Stimulated activated CD4-positive, alpha-beta T cell treated with anti-CD3 and anti-CD28 coated beads, Interleukin-2, amount 100 ng/mL, for 48 hours (primary cell): Measurements from ENCODE around the gene MAP2K2.
"Not testable (repeated sequence)": the region's sequence is repeated elsewhere in the genome, so short reads cannot be mapped to it uniquely, and the experiment has no call there.

Experiments
- DNase-seq, 2 donors: peaks; one replicate each; pipeline ENCODE4 v3.0.0-alpha.2; 2020

MAP2K2 gene

DNA sequence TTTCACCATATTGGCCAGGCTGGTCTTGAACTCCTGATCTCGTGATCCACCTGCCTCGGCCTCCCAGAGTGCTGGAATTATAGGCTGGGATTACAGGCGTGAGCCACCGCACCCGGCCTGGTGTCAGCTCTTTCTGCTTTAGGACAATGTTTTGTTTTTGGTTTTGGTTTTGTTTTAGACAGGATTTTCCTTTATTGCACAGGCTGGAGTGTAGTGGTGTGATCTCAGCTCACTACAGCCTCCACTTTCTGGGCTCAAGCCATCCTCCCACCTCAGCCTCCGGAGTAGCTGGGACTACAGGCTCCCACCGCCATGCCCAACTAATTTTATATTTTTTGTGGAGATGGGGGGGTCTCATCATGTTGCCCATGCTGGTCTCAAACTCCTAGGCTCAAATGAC, 5.1 kb upstream of the MAP2K2 start:
- DNase-seq, result not testable (repeated sequence)

DNA sequence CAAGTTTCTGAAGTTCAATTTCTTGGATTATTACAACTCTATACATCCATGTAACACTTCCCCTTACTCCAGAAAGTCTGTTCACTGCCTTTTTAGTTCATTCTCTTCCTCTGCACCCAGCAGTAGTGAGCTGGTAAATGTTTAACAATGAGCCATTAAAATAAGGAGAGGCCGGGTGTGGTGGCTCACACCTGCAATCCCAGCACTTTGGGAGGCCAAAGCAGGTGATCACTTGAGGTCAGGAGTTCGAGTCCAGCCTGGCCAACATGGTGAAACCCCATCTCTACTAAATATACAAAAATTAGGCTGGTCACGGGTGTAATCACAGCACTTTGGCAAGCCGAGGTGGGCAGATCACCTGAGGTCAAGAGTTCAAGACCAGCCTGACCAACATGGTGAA, 3.4 kb upstream of the MAP2K2 start:
- DNase-seq, result not testable (repeated sequence)

DNA sequence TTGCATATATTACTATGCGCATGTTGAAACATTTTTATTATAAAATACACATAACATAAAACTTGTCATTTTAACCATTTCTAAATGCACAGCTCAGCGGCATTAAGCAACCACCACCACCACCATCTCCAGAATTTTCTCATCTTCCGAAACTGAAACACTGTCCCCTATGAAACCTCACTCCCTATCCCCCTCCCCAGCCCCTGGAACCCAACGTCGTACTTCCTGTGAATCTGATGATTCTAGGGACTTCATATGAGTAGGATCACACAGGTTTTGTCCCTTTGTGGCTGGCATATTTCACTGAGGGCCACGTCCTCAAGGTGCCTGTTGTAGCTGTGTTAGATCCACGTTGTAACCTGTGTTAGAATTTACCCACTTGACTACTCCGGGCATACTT, 716 bp upstream of the MAP2K2 start:
- no peak for DNase-seq

DNA sequence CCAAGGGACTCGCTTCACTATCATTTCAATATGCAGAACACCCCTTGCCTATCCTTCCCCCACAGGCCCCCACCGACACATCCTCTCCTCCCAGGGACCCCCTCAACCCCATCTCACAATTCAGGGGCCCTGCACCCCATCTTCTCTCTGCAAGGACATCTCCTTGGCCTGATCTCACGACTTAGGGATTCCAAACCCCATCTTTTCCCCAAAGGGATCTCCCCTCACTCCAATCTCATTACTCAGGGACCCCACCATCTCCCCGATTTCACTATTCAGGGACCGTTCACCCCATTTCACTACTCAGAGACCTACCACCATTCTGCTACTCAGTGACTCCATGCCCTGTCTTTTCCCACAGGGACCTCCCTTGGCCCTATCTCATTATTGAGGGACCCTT, 1.4 kb downstream of the MAP2K2 start:
- DNase-seq, result no peak

DNA sequence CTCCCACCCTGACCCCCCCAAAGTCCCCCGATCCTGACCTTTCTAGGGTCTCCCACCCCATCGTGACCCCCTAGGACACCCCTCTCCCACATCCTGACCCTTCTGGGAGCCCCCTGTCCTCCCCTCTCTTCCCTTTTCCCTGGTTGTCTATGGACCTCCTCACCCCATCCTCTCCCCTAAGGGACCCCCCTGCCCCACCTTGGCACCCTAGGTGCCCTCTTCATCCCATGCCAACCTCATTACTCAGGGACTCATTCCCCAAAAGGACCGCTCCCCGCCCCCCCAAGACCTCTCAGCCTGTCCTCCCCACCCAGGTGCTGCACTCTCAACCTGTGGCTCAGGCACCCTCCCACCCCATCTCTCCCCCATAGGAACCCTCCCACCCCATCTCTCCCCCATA, 2.1 kb downstream of the MAP2K2 start:
- DNase-seq, result no peak

DNA sequence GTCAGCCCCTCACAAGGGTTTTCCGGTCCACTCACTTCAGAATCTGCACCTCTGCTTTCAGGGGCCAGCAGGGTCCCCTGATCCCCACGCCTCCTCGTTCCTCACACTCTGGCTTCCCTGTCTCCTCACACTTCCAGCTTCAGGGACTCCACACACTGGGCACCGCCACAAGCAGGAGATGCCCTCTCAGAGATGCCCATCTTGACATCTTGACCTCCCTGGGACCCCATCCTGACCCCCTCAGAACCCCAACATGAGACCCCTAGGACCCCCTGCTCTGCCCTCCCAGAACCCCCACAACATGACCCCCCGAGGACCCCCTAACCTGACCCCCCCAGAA, 2.7 kb downstream of the MAP2K2 start:
- DNase-seq, result no peak

DNA sequence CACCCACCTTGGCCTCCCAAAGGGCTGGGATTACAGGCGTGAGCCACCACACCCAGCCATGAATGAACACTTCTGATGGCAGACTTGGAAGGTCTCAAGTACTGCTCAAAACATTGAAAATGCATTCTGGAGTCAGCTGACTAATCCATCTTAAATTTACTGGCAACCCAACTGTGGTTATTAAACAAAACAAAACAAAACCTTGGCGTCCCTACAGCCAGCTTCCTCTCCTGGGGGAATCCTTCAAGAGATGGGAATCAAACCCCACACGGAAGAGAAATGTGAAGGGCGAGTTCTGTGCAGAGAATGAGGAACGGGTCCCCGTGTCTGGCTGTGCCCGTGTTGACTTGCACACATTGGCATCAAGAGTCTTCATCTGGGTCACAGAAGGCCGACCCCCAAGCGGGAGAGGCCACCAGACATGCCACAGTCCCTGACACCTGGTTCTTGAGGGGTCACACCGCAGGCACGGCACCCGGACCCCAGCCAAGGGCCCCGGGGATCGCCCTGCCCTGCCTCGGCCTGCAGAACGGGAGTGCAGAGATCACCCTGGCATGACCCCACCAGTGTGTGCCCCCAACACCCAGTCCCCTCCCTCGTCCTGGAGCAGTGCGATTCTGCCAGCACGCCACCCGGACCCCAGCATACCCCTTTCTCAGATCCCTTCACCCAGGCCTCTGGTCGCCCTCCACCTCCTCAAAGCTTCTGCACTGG, 3.2 kb downstream of the MAP2K2 start:
- no peak for DNase-seq

DNA sequence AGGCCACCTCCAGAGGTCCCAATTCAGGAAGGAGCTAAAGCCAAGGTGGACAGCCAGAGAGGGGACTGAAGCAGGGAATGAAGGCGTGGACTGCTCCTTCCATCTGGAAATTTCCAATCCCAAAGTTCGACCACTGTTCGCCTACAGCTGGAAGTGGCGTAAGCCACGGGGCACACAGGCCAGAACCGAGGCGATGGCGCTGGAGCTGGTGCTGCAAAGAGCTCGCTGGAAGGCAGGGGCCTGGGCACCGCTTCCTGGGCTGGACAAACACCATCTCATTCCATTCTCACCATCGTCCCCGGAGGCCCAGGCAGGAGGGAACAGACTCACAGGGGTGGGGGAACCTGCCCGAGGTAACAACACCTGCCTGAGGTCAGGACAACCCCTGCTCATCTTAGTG, 4.2 kb downstream of the MAP2K2 start:
- no peak for DNase-seq

DNA sequence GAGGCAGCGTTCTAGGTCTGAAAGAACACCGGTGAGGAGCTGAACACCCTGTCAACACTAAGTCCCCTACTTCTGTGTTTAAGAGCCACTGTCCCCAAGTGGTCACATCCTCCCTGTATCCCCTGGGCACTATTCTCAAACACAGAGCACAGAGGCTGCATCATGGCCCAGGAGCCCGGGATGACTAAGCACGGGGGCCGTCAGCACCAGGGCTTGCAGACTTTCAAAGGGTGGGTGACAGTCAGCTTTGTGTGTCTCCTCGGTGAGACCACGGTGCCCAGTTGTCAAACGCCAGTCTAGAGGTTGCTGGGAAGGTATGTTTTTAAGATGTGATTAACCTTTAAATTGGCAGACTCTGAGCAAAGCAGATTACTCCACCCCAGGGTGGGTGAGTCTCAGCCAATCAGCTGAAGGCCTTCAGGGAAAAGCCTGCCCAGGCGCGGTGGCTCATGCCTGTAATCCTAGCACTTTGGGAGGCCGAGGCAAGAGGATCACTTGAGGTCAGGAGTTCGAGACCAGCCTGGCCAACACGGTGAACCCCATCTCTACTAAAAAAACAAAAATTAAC, 8.0 kb downstream of the MAP2K2 start:
- DNase-seq, result no peak

DNA sequence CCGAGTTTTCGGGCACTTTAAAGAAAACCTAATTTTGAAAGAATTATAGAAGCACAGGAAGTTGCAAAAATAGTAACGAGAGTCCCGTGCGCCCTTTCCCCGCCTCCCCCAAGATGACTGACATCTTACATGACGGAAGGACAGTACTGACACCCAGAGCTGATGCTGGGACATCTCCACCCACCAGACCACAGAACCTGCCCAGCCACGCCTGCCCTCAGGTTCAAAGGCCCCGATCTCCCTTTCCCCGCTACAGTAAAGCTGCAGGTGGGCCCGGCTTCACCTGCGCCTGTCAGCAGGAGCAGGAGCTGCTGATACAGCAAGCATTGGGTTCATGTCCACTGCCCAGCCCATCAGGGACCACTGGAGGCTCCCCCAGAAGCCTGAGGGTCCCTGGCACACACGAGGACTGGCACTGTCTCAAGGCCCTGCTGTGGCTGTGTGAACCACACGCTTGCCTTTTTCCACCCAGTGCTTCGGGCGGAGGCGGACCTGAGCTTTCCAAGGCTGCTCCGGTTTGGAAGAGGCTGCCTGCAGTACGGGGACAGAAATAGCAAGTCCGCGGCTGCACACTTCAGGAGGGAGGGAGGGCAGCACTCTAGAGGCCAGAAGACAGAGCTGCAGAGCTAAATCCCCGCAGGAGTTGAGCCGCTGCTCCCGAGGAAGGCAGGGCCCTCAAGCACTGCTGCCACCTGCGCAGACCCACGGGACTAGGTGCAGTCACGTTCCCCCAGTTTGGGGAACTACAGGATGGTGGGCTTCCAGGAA, 8.7 kb downstream of the MAP2K2 start:
- peak in 1 of 2 donors; percentile 41 for DNase-seq

DNA sequence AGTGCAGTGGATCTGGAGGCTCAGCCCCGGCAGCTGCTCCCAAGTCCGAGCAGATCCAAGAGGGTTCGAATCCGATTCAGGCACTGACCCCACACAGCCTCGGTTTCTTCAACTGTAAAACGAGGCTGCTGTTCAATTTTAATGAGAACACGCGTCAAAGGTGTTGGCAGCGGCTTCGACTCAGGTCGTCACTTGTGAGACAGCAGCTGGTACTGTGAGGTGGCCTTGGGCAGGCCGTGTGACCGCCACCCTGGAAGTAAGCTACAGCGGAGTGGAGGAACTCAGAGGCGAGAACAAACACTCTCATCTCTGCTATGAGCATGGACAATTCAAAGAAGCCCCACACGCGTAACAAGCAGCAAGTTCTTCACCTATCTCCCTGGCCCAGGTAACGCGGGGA, 9.7 kb downstream of the MAP2K2 start:
- DNase-seq, result no peak

DNA sequence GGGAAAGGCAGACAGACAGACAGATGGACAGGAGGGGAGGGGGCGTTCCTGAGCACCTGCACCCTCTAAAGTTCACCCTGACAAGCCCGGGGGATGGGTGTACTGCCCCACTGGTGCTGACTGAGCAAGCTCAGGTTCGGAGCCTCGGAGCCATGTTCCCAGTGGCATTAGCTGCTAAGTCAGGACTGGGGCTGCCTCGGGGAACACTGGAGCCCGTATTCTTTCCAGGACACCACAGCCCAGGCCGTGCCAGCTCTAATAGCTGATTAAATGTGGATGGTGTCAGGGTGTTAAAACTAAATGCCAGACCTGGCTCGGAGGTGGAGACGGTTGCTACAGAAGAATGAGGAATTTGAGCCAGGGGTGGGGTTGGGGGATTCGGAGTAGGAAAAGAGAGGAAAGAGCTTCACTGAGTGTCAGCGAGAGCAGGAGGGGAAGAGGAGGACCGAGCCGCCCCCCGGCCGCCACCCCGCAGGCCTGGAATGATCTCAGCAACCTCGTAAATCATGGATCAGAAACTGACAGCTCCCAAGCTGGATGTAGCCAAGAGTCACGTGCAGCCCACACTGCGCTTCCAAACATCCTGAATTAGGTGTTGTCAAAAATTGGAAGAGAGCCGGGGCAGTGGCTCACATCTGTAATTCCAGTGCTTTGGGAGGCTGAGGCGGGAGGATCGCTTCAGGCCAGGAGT, 10.4 kb downstream of the MAP2K2 start:
- DNase-seq, result no peak

DNA sequence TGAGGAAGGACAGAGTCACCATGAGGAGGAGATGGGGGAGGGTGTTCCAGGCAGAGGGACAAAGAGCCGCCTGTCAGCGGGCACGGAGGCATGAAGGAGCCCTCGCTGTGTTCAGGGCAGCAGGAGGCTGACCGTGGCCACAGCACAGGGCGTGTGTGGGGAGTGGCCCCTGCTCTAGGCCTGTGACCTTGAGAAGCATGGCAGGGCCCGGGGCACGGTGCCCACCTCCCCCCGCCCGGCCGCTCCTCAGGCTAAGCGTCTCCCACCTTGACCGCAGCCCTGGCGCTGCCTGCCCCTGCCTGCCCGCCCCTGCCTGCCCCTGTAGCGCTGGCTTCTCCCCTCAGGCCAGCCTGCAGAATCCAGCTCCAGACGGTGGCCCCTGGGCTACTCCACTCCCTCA, 11.6 kb downstream of the MAP2K2 start:
- DNase-seq, result no peak

DNA sequence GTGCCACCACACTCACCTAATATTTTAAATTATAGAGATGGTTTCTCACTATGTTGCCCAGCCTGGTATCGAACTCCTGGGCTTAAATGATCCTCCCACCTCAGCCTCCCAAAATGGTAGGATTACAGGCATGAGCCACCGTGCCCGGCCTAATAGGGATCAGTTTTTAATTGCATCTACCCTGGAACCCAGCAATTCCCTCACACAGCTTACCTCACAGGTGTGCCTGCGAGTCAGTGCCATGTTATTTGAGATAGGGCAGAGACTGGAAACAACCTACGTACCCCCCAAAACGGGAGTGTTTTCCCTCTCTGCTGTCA, 14.3 kb downstream of the MAP2K2 start:
- no peak for DNase-seq

DNA sequence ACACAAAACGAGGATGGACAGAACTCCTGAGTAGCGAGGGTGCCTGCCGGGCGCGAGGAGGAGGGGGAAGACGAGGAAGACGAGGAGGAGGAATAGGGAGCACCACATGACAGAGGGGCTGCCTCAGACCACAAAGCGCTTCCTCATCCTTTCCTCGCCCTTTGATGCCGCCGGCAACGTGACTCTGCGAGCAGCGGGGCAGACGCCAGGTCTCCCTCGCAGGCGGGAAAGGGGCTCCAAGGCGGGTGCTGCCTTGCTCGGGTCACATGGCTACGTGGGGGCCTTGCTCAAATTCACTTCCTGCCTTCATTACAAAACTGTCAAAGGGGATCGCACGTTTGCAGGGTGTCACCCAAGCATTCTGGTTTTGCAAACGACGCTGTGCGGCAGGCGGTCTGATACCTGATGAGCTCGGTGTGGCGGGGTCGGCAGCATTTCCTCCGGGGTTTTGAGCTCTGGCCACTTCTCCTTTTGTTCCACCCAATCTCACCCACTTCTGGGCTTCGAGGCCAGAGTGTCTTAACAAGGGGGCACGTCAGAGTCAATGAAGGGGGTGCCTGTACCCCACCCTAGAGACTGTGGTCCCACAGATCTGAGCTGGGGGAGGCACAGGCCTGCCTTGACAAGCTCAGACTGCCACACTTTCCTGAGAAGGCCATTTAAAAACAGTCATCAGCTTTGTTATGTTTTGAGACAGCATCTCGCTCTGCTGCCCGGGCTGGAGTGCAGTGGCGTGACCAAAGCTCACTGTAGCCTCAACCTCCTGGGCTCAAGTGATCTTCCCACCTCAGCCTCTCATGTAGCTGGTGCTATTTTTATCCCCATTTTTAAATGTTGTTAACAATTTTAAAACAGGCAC, 14.9 kb downstream of the MAP2K2 start:
- DNase-seq, result peak in 1 of 2 donors; percentile 37

DNA sequence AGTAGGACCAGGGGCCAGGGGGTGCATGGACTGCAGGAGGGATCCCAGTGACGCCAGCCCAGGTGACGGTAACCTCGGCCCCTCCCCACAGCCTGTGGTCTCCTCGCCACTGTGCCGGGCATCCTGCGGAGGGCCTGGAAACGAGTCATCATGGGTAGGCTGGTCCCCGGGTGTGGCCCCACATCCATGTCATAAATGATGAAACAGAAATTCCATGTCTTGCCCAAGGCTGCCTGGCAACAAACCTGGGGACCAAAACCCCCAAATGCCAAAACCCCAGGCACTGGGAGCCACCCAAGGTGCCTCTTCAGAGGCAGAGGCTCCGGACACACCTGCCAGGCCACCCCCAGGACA, 20.9 kb downstream of the MAP2K2 start:
- DNase-seq, result no peak

DNA sequence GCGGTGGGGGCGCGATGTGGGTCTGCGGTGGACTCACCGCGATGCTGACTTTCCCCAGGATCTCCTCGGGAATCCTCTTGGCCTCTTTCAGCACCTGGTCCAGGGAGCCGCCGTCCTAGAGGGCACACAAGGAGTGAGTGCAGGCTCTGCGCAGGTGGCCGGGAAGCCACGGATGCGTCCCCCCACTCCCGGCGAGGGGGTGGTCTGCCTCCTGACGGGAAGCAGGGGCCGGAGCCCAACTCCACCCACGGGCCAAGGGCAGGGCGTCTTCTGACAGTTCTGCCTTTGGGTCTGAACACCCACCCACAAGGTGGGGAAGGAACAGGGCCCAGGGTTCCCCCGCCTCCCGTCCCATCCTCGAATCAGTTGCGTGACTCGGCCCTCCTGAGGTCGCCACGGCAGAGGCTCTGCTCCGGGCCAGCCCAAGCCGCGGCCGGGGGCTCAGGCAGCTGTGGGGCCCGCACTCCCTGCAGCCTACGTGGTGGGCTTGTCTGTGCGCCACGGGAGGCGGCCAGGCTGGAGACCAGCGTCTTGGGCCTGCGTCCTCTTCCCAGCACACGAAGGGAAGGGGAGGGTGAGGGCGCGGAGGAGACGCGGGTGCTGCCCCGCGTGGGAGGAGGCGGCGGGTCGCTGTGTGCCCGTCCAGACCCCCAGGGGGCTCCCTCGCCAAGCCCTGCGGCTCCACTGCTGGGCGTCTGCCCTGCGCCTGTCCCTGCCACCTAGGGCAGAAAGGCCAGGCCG, 21.4 kb downstream of the MAP2K2 start:
- DNase-seq, result no peak

DNA sequence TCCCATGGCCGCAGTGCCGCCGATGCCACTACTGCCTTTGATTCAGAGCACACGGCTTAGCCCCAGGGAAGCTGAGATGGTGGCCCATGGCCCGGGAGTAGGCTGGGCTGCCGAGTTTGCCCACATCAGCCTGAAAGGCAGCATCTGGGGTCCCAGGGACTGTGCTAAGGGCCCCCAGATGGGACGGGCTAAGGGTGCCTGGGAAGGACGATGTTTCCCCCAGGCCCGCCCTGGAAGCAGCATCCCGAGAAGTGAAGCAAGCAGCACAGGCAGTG, 22.5 kb downstream of the MAP2K2 start:
- no peak for DNase-seq

DNA sequence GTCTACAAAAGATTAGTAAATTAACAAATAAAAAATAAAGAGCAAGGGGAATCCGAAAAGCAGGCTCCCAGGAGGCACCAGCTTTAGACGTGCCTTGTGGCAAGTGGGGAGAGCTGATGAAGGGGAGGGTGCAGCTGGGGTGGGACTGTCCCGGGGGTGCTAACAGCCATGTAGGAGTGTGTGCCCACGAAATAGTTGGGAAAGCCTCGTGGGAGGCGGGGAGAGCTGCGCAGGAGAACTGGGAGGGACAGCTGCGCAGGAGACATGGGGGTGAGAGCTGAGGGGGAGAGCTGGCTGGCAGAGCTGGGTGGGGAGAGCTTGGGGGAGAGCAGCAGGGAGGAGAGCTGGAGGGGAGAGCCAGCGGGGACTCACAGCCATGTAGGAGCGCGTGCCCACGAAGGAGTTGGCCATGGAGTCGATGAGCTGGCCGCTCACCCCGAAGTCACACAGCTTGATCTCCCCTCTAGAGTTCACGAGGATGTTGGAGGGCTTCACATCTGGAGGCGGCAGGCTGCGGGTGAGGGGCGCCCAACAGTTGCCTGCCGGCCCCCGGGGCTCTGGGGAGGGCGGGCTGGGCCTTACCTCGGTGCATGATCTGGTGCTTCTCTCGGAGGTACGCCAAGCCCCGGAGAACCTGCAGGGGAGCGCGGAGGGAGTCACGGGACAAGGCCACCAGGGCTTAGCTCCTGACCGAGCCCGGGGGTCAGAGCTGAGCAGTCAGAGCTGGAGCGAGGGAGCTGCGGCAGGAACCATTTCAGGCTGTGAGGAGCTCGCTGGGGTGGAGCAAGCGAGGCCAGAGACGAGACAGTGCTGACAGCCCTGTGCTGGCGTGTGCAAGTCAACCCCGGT, 23.1 kb downstream of the MAP2K2 start:
- DNase-seq, result no peak

DNA sequence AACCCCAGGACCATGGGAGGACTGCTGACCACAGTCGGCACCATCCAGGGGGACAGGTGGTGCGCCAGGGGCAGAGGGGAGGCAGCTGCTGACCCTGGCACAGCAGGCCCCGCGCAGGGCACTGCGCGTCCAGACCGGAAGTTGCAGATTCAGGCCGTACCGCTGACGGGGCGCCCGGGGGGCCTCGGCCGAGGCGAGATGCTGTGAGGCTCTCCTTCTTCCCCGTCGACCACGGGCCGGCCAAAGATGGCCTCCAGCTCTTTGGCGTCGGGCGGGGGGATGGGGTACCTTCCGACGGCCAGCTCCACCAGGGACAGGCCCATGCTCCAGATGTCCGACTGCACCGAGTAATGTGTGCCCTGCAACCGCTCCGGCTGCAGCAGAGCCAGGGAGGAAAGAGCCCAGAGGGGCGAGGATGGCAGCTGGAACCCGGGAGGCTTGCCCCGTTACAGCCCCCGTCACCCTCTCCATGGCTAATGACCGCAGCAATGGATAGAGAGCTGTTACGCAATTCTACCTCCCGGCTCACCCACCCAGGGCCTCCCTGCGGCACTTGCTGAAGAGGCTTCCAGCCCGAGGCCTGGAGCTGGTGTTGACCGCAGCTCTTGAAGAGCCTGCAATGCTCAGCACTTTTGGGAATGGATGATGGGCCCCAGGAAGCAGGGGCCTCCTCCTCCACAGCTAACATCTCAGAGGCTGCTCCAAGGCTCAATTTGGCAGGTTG, 24.7 kb downstream of the MAP2K2 start:
- no peak for DNase-seq

DNA sequence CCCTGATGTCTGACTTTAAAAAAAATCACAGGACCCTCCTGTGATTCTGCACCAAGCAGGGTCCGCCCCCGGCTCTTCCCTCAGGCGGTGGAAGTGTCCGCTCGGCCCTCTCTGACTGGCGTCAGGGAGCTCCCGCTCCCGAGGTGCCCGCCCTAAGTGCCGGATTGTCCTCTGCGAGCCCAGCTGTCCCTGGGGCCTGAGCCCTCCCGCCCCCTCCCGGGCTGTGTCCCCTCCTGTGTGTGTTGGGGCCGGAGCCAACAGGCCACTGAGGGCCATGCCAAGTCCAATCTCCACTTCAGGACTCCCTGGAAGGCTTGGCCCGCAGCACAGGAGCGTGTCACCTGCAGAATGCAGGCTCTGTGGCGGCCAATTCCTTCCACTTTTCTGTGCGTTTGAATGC, 25.4 kb downstream of the MAP2K2 start:
- no peak for DNase-seq
